COLO668 (cell line): ENCODE data around the gene NRXN3.

ENCODE experiments used
- DNase-seq: peaks from one replicate; lab custom pipeline; 2025; ENCODE audit not compliant: unreplicated experiment; lab: John Stamatoyannopoulos, UW

Gene NRXN3

DNA sequence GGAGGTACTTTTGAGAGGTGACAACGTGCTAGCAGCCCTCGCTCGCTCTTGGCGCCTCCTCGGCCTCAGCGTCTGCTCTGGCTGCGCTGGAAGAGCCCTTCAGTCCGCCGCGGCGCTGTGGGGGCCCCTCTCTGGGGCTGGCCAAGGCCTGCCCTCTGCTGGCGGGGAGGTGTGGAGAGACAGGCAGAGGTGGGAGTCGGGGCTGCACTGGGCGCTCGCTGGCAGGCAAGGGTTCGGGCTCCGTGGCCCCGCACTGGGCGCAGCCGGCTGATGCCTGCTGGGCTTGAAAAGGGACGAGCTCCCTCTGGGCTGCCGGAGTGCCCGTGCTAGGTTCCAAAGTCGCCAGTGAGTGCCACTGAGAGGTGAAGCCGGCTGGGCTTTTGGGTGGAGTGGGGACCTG, 1461.1 kb downstream of the NRXN3 start:
- DNase-seq, result no peak

DNA sequence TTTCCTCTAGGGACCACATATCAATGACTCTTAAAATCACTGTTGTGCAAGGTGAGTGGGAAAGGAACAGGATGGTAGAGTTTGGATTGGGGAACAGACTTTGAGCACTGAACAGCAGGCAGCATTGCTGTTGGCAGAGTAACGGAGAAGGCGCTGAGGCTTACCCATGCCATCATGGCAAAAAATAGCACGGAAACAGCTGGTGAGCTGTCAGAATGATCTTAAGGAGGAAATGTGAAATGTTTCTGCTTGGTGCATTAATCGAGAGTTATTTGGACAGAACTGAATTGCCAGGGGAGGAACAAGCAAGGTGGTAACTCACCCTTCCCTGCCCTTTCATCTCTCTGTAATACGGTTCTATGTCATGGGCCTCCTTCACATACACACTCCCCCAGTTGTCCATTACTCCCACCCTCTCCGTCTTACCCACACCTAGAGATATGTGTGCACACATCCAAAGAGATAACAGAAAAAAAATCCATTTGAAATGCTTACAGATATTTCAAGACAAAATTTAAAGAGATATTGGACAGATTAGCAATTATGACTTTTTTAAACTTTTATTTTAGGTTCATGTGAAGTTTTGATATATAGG, 1468.6 kb downstream of the NRXN3 start:
- no peak for DNase-seq

DNA sequence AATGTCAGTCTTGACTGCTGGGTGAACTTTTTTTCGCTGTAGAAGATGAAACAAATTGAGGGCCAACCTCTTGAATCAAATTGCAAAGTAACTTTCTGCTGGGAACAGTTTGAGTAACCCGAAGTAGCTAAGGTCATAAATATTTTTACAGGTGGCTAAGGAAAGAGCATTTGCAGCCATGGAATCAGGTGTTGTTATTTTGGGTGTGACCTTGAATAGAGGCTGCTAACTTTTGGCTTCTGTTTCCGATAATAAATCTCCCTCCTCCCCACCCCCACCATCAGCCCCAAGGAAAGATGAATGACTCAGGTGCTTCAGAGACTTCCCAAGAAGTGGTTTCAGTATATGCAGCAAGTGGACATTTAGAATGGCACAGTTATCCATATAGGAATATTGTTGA, 1469.4 kb downstream of the NRXN3 start:
- DNase-seq, result no peak

DNA sequence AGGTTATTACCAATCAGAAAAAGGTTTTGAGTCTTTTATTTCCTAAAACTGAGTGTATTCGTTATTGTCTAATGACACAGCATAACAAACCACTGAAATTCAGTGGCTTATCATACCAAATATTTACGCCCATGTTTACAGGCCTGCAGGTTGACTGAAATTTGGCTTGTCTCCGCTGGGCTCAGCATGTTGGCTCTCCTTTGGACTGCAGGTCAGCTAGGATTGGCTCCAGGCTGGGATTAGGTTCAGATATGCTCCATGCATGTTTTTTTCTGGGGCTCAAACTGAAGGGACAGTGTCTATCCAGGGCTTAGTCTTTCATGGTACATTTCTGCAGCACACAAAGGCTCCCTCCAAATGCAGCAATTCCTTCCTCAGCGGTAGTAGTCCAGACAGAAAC, 1471.2 kb downstream of the NRXN3 start:
- no peak for DNase-seq

DNA sequence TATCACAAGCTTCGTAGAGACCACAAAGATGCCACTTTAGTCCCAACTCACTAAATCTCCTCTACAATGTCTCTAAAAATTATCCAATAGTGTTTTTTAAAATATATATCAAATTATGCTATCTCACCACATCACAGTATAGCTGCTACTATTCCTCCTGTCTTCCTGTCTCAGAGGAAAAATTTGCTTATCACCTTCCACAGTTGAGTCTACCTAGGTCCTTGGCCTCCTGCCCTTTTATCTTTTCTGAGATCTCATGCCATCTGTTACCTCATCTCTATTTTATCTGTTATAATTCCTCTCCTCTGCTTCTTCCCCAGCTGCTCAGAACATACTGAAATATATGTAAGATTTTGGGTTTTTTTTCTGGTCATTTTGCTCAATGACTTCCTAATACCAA, 1473.0 kb downstream of the NRXN3 start:
- DNase-seq, result no peak

DNA sequence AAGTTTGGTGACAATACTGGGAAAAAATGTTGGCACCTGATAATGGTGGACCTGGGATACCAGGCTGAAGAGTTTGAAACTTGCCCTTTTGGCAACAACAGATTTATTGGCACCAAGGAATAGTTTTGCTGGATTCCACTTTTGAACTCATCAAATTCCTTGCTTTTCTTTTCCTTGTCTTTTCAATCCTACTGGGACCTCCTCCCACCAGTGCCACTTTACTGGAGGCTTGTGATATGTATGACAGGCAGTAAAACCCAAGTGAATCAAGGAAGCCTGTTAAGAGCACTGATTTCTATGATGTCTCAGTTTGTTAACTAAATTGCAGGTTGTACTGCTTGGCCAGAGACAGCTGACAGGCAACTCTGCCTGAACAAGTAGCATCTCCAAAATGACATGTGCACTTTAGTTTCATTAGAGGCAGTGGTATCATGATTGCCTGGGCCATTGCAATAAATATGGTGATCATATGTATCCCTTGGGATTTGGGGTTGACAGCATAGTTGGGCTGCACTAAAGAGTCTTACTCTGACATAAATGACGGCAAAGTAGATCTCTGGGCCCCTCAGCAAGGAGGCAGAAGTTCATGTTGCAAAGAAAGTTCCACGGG, 1475.7 kb downstream of the NRXN3 start:
- no peak for DNase-seq

DNA sequence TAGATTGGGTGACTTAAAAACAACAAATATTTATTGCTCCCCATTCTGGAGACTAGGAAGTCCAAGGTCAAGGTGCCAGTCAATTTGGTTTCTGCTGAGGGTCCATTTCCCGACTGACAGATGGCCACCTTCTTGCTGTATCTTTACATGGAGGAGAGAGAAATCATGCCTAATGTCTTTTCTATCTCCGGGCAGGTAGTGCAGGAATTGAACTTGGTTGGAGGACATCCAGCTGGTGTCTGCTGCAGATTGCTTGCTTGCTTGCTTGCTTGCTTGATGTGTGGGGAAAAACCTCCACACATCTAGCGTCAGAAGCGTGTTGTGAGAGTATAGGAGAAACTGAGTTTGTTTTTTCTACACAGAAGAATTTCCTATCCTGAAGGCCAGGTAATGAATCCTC, 1479.7 kb downstream of the NRXN3 start:
- no peak for DNase-seq

DNA sequence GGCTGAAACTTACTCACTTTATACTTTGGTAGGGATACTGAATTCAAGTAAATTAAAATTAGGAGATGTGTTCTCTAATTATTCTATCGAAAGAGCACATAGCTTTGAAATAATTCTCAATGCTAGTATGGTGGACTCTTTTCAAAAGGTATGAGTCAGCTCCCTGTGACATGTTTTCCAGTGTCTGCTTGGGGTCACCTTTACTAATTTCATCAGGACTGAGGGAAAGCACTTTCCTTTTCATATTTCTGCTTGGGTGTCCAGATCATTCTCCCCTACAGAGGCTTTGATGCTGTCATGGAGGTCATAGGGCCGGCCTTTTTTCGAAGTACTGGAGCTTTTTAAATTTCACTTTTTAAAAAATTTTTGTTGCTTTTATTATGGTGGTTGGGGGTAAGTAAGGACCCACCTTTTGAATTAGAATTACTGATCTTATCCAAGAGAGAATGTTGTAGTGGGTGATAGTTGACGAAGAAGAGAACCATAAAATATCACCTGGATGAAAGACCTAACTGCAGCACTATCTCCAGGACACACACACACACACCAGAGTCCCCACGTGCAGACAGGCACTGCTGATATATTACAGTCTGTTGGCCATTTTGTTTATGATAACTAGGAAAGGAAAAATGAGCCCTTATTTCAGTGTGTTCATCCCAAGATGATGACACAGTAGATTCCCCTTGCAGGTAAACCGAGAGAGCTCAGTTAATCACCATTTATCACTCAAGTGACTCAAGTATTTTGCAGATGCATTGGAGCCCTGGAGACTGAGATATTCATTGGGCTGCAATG, 1482.5 kb downstream of the NRXN3 start:
- DNase-seq, result no peak

DNA sequence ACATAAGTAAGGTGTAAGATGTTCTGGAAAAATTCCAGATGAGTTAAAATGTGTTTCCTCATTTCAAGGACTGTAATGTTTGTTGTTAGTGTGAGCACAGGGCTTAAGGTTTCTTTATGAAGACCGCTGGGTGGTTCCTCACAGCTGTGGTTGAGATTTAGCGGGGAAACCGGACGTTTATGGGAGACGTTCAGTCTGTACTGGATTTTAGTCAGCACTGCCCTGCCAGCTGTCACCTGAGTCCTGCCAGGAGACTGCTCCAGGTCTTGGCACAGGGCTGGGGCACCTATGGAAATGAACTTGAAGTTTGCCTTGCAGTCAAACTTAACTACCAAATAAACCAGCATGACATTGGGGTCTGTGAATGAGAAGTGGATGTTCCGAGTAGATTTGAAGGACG, 1485.9 kb downstream of the NRXN3 start:
- no peak for DNase-seq

DNA sequence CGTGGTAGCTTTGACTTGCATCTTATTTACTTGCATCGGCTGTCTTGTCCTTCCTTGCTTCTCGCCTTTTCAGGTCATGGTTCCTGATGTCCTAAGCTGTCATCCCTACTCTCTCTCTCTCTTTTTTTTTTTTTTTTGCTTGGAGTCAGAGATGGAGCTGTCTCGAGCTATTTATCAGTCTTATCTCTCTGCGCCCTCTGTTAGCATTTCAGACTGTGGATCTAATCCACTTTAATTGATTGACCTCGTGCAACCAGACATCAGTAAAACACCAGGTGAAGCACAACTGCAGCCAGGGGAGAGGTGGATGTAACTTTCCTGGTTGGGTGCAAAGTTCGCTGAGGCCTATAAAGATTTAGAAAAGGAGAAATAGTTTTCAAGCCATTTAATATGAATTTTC, 1486.3 kb downstream of the NRXN3 start:
- DNase-seq, result no peak

DNA sequence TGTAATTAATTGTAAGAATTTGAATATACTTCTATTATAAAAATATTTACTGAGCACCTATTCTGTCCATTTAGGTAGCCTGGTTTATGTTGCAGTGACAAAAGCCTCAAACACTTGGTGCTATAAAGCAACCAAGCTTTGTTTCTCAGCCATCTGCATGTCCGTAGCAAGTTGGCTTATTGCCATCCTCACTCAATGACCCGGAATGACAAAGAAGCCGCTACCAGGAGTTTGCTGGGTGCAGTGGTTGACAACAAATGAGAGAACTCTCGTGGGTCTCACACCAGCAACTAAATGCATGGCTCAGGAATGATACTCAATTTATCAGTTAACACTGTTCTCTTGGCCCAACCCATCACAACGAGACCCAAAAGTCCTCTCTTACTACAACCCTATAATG, 1488.0 kb downstream of the NRXN3 start:
- no peak for DNase-seq

DNA sequence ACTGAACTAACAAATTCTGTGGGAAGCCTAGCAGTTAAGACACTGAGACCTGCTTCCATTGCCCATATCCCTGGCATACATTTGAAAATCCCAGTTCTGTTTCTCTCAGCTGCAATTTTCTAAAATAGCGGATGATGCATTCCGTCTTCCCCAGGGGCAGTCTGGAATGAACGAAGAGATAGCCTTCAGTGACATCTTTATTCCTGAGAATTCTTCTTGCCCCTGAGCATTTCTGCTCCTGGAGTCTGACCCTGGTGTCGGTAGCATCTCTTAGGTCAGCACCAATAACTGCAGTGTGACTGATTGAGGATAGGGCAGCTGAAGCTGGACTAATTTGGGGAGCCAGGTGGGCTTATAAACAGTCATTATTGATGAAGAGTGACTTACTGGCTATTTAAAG, 1488.6 kb downstream of the NRXN3 start:
- DNase-seq, result no peak

DNA sequence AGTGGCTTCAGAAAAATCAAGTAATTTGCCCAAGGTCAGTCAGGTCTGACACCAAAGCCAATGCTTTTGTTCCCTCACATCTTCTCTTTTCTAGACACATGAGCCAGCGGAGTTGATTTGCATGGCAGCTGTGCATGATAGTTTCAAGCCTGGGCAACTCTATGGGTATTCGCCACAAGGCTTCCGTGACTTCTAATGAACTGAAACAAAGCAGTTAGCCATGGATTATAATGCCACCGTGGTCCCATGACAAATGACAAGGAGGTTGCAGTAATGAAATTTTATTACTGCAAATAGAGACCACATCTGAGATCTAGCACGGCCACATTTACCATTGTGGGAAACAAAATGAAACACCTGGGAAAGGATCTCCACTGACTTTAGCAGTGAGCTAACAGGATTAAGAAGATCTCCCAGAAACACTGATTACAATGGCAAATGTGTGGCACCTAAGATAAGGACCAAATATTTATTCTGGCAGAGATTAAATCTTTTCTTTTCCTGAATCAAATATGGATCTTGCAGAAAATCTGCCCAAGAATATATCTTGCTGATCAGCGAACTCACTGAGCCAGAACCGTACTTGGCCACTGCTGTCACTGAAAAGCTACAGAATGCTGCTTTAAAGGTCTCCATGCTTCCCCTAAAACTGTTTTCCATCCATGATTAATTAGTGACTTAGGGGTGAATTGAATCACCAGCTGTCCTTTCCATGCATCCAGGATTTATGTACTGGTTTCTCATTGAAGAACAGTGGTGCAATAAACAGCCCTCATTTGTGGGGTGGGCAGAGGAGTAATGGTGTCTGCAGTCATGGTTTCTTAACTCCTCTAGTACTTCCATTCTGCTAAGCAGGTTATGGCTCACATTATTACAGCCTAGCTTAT, 1490.1 kb downstream of the NRXN3 start:
- no peak for DNase-seq

DNA sequence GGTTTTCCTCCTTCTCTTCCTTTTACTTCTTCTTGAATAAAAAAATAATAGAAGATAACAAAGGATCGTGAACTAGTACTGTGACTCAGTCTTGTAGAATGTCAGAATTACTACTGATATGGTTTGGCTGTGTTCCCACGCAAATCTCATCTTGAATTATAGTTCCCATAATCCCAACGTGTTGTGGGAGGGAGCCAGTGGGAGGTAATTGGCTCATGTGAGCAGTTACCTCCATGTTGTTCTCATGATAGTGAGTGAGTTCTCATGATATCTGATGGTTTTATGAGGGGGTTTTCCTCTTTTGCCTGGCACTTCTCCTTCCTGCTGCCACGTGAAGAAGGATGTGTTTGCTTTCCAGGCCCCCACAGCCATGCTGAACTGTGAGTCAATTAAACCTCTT, 1491.6 kb downstream of the NRXN3 start:
- no peak for DNase-seq

DNA sequence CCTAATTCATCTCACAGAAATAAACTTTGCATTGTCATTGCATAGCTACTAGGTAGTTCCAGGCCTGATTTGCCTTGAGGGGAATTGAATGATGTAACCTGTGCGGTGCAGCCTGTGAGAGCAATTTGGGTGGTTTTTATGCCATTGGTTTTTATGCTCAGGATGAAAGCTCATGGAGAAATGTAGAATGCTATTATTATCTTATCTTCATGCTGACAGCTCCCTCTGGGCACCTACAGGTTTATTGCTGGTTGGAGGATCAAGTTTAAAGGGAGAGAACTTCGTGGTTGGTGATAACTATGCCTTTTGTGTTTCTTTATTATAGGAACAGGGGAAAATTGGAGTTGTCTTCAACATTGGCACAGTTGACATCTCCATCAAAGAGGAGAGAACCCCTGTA, 1493.3 kb downstream of the NRXN3 start:
- no peak for DNase-seq

DNA sequence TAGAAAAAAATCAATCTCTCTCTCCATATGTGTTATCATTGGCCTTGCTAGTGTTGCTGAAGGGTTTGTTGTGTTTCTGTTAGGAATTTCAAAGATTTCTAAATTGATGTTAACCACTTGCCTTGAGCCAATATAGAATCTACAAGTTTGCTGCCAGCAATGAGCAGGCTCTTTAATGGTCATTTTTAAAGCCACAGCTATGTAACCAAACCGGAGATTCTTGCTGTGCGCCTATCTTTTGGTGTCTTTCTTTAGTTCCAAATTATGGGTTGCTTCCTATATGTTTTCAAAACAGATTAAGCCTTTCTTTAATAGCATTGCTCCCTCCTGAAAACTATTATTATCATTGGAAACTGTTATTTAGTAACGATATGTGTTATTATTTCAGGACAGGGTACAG, 1495.4 kb downstream of the NRXN3 start:
- no peak for DNase-seq

DNA sequence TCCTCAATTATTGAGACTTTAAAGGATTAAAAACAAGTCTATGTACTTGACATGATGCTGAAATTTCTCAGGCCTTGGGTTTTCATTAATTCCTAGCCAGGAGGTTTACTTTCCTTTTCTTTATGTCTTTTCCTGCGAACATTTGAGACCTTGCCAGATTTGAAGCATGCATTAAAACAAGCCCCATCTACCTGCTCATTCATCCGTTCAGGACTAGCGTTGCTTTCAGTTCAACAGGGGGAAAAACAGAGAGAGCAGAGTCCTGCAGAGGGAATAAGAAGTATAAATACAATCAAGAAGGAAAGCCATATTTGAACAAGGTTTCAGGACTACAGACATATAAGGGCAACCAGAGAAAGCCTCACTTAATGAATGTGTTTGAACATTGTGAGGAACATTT, 1498.8 kb downstream of the NRXN3 start:
- no peak for DNase-seq

DNA sequence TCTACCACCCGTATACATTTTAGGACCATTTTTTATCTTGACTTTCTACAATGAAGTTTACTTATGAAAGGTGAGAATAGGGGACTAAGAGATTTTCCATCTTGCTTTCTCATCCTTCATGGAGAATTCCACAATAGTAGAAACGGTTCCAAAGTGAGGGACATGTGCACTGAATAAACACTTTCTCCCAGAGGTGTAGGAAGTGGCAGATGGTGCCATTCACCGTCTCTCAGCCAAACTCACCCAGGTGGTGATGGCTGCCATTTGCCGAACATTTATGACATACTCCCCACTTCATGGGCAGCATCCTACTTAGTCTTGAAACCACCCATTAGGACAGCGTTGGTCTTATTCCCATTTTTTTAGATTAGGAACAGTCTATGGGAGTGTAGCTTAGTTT, 1500.6 kb downstream of the NRXN3 start:
- no peak for DNase-seq

DNA sequence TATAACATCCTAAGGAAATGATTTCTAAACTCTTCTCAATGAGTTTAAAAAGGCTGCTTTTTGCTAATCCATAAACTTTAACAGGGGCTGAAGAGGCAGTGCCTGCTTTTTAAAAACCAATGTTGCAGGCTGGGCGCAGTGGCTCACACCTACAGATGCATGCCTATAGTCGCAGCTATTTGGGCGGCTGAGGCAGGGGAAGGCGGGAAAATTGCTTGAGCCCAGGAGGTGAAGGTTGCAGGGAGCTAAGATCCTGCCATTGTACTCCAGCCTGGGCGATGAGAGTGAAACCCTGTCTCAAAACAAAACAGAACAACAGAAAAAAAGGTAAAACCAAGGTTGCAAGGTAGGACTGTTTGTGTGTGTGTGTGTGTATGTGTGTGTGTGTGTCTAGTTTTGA, 1509.9 kb downstream of the NRXN3 start:
- no peak for DNase-seq

DNA sequence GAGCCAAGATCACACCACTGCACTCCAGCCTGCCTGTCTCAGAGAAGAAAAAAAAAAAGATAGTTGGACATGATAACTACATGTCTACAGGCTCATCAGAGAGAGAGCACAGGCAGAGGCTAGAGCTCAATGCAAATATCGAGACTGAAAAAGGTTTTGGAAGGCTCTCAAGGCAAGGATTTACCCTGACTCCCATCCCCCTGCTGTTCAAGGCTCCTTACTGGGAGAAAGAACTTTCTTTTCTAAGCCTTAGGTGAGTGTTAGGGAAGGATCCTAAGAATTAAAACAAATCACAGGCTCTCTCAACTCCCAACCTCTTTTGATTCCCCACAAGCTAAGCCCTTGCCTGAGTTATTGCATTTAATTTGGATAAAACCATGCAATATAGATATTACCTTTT, 1516.0 kb downstream of the NRXN3 start:
- DNase-seq, result no peak

DNA sequence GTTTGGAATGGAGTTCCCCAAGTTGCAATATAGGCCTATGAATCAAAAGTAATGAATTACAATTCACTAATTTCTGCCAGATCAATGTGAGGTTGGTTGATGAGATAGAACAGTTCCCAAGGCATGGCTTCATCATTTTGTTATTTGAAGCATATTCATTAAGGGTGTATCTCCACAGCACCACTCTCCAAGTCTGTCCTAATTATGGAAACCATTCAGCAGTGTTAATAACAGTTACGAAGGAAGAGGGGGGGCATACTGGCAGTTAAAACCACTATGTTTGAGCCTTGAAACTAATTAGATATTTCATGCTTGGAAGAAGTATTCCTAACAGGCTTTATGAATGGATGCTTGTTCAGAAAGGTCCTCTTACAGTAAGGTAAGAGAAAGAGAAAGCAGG, 1520.8 kb downstream of the NRXN3 start:
- DNase-seq, result no peak

DNA sequence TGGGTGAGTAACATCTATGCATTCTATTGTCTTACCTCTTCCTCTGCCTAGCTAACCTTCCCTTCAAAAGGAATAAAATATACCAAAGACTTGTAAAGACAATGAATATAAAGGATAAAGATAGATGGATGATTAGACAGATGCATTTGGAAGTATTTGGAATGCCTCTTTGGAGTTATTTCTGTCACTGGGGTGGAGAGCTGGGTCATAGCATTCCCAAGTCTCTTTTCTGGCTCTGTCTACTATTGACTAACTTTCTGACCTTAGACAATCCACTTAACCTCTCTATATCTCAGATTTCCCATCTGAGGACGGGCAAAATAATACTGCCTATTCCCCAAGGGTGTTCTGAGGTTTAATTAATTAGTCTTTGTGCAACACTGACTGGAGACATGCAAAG, 1523.8 kb downstream of the NRXN3 start:
- DNase-seq, result no peak
